Measurements from ENCODE around the gene PDIA4.

GRCh38 chr7:148978091-148978490 lies 50.2 kb downstream of the PDIA4 start:
- TF ChIP-seq TAF1 (IDR thresholded peaks at IDR 0.05; ENCODE audit: low read depth, low read length) (no peak), POLR2A (IDR thresholded peaks at IDR 0.05; ENCODE audit: low read depth, low read length) (no peak)

Data from GM12891 (cell line).